ENCODE results near the gene CEP85L.
"Not testable (repeated sequence)": the region's sequence is repeated elsewhere in the genome, so short reads cannot be mapped to it uniquely, and the experiment has no call there.

CEP85L gene

GRCh38 chr6:118500130-118501015 lies 151.0 kb downstream of the CEP85L start:
- no peak for DNase-seq (ENCODE audit: low read depth in 2 of 2)

- no peak for DNase-seq (ENCODE audit: low read depth in 2 of 2)
These were observed 155.7 kb downstream of the CEP85L start for GRCh38 chr6:118495485-118496280.

GRCh38 chr6:118494091-118494490 lies 157.3 kb downstream of the CEP85L start:
- no peak for DNase-seq (ENCODE audit: low read depth in 2 of 2)

GRCh38 chr6:118489990-118490389 lies 161.4 kb downstream of the CEP85L start:
- DNase-seq (ENCODE audit: low read depth in 2 of 2), result no peak

- no peak for DNase-seq (ENCODE audit: low read depth in 2 of 2)
These were observed 162.8 kb downstream of the CEP85L start for GRCh38 chr6:118488631-118489030.

- no peak for DNase-seq (ENCODE audit: low read depth in 2 of 2)
These were observed 165.5 kb downstream of the CEP85L start for GRCh38 chr6:118485601-118486550.

- no peak for DNase-seq (ENCODE audit: low read depth in 2 of 2)
These were observed 174.8 kb downstream of the CEP85L start for GRCh38 chr6:118476551-118476950.

GRCh38 chr6:118473266-118473665 lies 178.1 kb downstream of the CEP85L start:
- DNase-seq (ENCODE audit: low read depth in 2 of 2), result no peak

GRCh38 chr6:118469468-118469867 lies 181.9 kb downstream of the CEP85L start:
- DNase-seq (ENCODE audit: low read depth in 2 of 2), result no peak

- no peak for DNase-seq (ENCODE audit: low read depth in 2 of 2)
These were observed 182.5 kb downstream of the CEP85L start for GRCh38 chr6:118468682-118469465.

GRCh38 chr6:118467181-118467580 lies 184.2 kb downstream of the CEP85L start:
- no peak for DNase-seq (ENCODE audit: low read depth in 2 of 2)

- DNase-seq (ENCODE audit: low read depth in 2 of 2), result no peak
These were observed 186.8 kb downstream of the CEP85L start for GRCh38 chr6:118464620-118465019.

GRCh38 chr6:118460958-118461470 lies 190.4 kb downstream of the CEP85L start:
- no peak for DNase-seq (ENCODE audit: low read depth in 2 of 2)

- DNase-seq (ENCODE audit: low read depth in 2 of 2), result no peak
These were observed 194.4 kb downstream of the CEP85L start for GRCh38 chr6:118456982-118457381.

GRCh38 chr6:118451839-118452238 lies 199.6 kb downstream of the CEP85L start:
- no peak for DNase-seq (ENCODE audit: low read depth in 2 of 2)

- no peak for DNase-seq (ENCODE audit: low read depth in 2 of 2)
These were observed 206.6 kb downstream of the CEP85L start for GRCh38 chr6:118444796-118445195.

- no peak for DNase-seq (ENCODE audit: low read depth in 2 of 2)
These were observed 214.9 kb downstream of the CEP85L start for GRCh38 chr6:118436482-118436881.

- not testable (repeated sequence) for DNase-seq (ENCODE audit: low read depth in 2 of 2)
These were observed 217.2 kb downstream of the CEP85L start for GRCh38 chr6:118434147-118434546.

GRCh38 chr6:118421312-118421711 lies 230.1 kb downstream of the CEP85L start:
- not testable (repeated sequence) for DNase-seq (ENCODE audit: low read depth in 2 of 2)

Measured in stimulated activated CD8-positive, alpha-beta memory T cell treated with anti-CD3 and anti-CD28 coated beads, Interleukin-15, amount 100 ng/mL, for 48 hours (primary cell).